ENCODE measurements around the gene ZNF665.

GRCh38 chr19:53165691-53166091, 27.5 kb downstream of the ZNF665 start:
- TF ChIP-seq POLR2A (IDR thresholded peaks at IDR 0.05; ENCODE audit: low read depth) (no peak), CTCF (IDR thresholded peaks at IDR 0.05) (no peak)
